Jurkat, Clone E6-1 (cell line): ENCODE measurements around the gene OR52W1.
A peak's percentile ranks its signal among the peaks of the same experiment; 100 is the strongest.

ENCODE experiments used
- DNase-seq: peaks from one replicate; pipeline ENCODE4 v3.0.0-alpha.2; 2011; ENCODE audit warnings: low read depth, low spot score
- H3K4me3 ChIP-seq: 2 replicates; pipeline ENCODE4 v1.5.1; 2011; ENCODE audit warnings: mild to moderate bottlenecking, low read length, control low read depth, moderate library complexity

OR52W1 gene

GRCh38 chr11:6210274-6210955 is 11.4 kb downstream of the OR52W1 start:
- DNase-seq, result no peak
- H3K4me3 ChIP-seq, result no peak overlapping the region

- H3K4me3 ChIP-seq, result no peak overlapping the region
- no peak for DNase-seq
These were observed 15.5 kb downstream of the OR52W1 start for GRCh38 chr11:6214530-6214929.

GRCh38 chr11:6216501-6216900 is 17.5 kb downstream of the OR52W1 start:
- DNase-seq, result no peak
- H3K4me3 ChIP-seq, result no peak overlapping the region

GRCh38 chr11:6217722-6218121 is 18.7 kb downstream of the OR52W1 start:
- H3K4me3 ChIP-seq, result no peak overlapping the region

GRCh38 chr11:6219359-6219758 is 20.3 kb downstream of the OR52W1 start:
- no peak overlapping the region for H3K4me3 ChIP-seq
- DNase-seq, result no peak

More at GRCh38 chr11:6217722-6218121, 18.7 kb downstream of the OR52W1 start:
- DNase-seq, result no peak

GRCh38 chr11:6223854-6224253 is 24.8 kb downstream of the OR52W1 start:
- H3K4me3 ChIP-seq, result no peak overlapping the region
- no peak for DNase-seq

- DNase-seq, result no peak
- no peak overlapping the region for H3K4me3 ChIP-seq
These were observed 25.4 kb downstream of the OR52W1 start for GRCh38 chr11:6224421-6224820.

GRCh38 chr11:6225024-6225423 is 26.0 kb downstream of the OR52W1 start:
- DNase-seq, result no peak
- no peak overlapping the region for H3K4me3 ChIP-seq

- no peak for DNase-seq
- H3K4me3 ChIP-seq, result no peak overlapping the region
These were observed 26.9 kb downstream of the OR52W1 start for GRCh38 chr11:6225896-6226295.

- DNase-seq, result no peak
- H3K4me3 ChIP-seq, result no peak overlapping the region
These were observed 29.5 kb downstream of the OR52W1 start for GRCh38 chr11:6228520-6228919.

GRCh38 chr11:6229911-6230310 is 30.9 kb downstream of the OR52W1 start:
- no peak overlapping the region for H3K4me3 ChIP-seq
- DNase-seq, result peak; percentile 48

- H3K4me3 ChIP-seq, result no peak overlapping the region
- DNase-seq, result no peak
These were observed 33.9 kb downstream of the OR52W1 start for GRCh38 chr11:6232899-6233298.

- no peak for DNase-seq
- peak overlapping the region; percentile 98 for H3K4me3 ChIP-seq
These were observed 35.0 kb downstream of the OR52W1 start for GRCh38 chr11:6233984-6234386.

- H3K4me3 ChIP-seq, result peak within 1 kb of the TSS; percentile 98
- DNase-seq, result peak; percentile 99
These were observed 35.5 kb downstream of the OR52W1 start, which contains the start of gene FHIP1B for GRCh38 chr11:6234387-6235107. Gene FHIP1B, minus strand, starts transcription at chr11:6234636. Its CDS starts 10,120 bp downstream, at chr11:6224516.

- DNase-seq, result no peak
- H3K4me3 ChIP-seq, result no peak overlapping the region
These were observed 38.2 kb downstream of the OR52W1 start for GRCh38 chr11:6237266-6237665.

GRCh38 chr11:6237761-6238302 is 38.8 kb downstream of the OR52W1 start:
- no peak overlapping the region for H3K4me3 ChIP-seq
- no peak for DNase-seq

- no peak within 1 kb of the TSS for H3K4me3 ChIP-seq
- no peak for DNase-seq
These were observed 39.9 kb downstream of the OR52W1 start, which contains the start of gene CNGA4 for GRCh38 chr11:6238902-6239301. Gene CNGA4, plus strand, starts transcription at chr11:6239089. Its CDS starts 118 bp downstream, at chr11:6239207.

GRCh38 chr11:6240139-6240538 is 41.1 kb downstream of the OR52W1 start:
- DNase-seq, result no peak

GRCh38 chr11:6240781-6241180 is 41.8 kb downstream of the OR52W1 start:
- H3K4me3 ChIP-seq, result no peak overlapping the region
- no peak for DNase-seq

More at GRCh38 chr11:6240139-6240538, 41.1 kb downstream of the OR52W1 start:
- H3K4me3 ChIP-seq, result no peak overlapping the region

- no peak overlapping the region for H3K4me3 ChIP-seq
- DNase-seq, result no peak
These were observed 42.3 kb downstream of the OR52W1 start for GRCh38 chr11:6241316-6241715.
